Brain pericyte (primary cell): ENCODE results near the gene DHX8.

Source experiments
- DNase-seq: peaks from one replicate; pipeline ENCODE4 v3.0.0-alpha.2; 2012; ENCODE audit warnings: low read depth, low spot score

The DHX8 gene

DNA sequence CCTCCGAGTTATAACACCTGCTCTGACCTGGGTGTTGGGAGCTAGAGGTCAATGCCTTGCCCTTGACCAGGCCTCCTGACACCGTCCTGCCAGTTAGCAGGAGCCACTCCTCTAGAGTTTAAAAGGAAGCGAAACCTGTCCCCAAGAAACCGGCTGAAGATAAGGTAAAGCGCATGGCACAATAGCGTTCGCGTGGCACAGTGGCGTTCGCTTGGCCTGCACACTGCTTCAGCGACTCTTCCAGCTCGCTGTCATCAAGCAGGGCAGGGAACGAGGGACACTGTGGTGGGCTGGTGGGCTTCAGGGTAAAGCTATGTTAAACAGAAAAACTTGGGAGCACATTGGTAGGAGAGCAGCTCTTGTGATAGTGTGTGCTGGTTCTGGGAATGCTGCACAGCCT, 90.6 kb downstream of the DHX8 start:
- DNase-seq: no peak

DNA sequence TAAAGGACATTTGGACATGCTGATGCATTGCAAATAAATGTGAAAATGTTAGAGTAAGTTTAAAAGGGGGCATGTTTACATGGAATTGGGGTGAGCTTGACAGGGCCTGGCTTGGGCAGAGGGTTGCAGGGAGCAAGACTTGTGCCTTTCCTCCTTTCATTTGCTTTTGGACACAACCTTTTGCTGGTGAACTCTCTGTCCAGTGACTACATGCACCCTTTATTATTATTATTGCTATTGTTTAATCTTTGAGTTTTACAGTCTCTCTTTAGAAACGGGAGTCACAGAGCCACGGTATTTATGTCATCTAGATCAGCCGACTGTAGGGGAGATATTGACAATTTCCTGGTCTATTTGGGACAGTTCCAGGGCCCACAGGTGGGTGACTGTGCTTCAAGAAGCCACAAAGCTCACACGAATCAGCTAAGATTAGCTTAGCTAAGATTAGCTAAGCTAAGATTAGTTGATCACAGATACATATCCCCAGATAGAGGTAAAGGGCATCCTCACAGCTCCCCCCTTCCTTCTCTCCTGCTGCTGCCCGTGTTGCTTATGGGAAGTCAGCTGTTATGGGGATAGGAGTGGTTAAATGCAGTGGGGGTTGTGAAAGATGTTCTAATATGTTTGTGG, 91.2 kb downstream of the DHX8 start:
- no peak for DNase-seq
